ENCODE measurements around the gene DUSP18.
"Not testable (repeated sequence)": the region's sequence is repeated elsewhere in the genome, so short reads cannot be mapped to it uniquely, and the experiment has no call there.

The DUSP18 gene
- 17.6 to 25.5 (median 22.8) reads per million in 4 experiments for total RNA-seq

GRCh38 chr22:30667494-30668385 lies at the start of gene DUSP18:
DUSP18 (minus strand) TSS chr22:30667875; CDS start chr22:30664003, 3,872 bp downstream.
- DNase-seq = peak; percentile 92

- no peak for DNase-seq
These were observed 46.4 kb upstream of the DUSP18 start for GRCh38 chr22:30714062-30714461.

DNA sequence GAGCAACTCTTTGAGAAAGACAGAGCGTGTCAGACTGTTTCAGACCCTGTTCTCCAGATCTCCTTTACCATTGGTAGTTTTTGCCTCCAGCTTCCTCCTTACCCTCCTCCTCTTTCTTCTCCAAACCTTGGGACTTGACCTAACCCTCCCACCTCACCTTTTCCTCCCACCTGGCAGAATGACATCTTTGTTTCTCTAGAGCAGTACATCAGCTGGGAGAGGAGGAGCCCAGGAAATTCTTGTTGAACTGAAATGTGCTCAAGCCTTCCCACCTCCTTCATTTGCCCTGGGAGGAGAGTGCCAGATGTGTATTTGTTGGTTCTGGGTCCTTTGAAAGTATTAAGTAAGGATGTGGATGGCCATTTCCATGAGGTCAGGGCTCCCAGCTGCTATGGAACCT lies 44.4 kb upstream of the DUSP18 start:
- no peak for DNase-seq

DNA sequence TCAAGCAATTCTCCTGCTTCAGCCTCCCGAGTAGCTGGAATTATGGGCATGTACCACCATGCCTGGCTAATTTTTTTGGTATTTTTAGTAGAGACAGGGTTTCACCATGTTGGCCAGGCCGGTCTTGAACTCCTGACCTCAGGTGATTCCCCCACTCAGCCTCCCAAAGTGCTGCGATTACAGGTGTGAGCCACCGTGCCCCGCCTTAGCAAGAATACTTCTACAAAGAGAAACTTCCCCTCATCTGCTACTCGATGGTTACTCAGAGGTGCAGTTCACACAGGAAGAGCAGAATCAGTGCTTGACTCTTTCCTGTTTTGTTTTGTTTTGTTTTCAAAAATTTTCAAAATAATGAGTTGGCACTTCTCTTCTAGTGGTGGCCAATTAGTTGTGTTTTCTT lies 42.3 kb upstream of the DUSP18 start:
- not testable (repeated sequence) for DNase-seq

DNA sequence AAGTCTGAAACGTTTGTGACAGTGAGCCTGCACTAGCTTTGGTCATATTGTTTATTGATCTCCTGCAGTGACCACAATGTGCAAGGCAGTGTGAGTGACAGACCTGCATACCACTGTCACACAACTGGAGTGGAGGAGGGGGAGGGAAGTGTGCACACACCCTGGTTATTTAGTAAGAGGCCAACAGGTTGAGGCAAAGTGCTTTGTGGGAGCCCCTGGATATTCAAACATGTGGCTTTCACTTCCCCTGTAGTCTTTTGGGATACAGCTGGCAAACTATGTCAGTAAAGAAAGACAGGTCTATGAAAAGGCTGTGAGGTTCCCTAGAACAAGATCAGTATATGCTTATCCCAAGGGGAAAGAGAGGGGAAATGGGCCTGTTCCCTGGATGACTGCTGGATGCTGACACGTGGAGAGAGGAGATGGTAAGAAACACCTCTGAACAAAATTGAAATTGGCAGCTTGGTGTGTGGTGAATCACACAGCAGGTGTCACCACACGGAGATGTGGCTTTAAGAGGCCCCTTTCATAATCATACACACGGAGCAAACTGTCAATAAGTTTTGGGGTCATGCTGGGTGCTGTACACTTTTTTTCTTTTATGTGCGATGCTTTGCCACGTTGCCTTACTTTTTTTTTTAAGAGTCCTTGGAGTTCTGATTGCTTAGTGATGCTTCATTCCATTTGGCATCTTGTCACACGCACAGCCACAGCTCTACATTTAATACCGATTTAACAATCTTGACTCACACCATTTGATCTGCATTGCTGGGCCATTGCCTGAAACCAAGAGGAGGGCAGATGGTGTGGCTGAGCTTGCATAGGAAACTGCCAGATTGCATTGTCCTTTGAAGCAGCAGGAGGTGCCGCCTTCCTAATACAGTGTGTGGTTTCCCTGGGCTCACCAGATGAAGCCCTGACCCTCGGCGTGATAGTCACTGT lies 38.3 kb upstream of the DUSP18 start:
- DNase-seq = no peak

DNA sequence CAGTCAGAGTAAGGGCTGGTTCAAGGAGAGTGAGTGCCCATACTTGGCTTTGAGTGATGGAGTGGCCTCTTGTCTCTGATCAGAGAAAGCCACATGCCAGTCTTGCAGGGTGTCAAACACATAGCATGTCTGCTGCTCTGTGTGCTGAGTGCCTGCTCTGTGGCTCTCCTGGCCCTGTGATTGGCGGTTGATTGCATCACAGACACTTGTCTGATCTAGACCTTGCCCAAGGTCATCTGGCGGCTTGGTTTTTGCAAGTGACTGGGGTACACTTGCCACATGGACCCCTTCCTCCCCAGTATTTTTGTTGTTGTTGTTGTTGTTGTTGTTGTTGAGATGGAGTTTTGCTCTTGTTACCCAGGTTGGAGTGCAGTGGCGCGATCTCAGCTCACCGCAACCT lies 37.3 kb upstream of the DUSP18 start:
- DNase-seq = no peak

- DNase-seq = no peak
These were observed 35.2 kb upstream of the DUSP18 start for GRCh38 chr22:30702856-30703255.

DNA sequence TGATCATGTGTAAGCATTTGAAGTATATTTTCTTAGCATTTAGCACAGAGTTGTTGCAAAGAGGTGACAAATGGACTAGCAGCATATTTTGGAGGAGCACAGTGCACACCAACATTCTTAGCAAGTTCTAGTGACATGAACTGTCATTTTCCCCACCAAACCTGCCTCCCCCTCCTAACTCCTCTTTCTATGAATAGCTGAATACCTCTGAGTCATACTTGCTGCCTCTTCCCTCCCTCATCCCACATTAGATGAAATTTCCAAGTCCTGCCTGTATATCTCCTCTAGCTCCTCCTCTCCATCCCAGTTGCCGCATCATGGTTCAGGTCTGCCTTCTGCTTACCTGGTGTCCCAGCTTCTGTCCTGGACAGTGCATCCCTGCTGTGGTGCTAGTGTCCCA lies 34.2 kb upstream of the DUSP18 start:
- no peak for DNase-seq

GRCh38 chr22:30697975-30698374 lies 30.3 kb upstream of the DUSP18 start:
- DNase-seq = no peak

GRCh38 chr22:30695871-30696655 lies 28.4 kb upstream of the DUSP18 start:
- no peak for DNase-seq

DNA sequence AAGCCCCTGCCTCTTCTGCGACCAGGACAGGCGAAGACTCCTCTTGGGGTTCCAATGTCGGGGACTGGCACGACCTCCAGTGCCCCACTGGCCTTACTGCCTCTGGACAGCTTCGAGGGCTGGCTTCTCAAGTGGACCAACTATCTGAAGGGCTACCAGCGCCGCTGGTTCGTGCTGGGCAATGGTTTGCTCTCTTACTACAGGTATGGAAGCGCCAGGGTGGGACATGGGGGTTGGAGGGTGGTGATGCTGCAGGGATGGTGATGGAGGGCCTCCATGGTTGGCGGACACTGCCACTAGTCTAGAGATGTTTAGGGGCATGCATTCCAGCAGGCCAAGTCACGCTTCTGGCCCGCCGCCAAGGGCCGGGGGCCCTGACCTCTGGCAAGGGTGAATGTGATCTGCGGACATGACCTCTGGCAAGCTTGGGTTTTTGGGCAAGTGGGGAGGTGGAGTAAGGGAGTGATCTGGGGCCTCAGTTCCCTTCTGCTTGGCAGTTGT lies 27.7 kb upstream of the DUSP18 start:
- DNase-seq = no peak

- DNase-seq = no peak
These were observed 27.1 kb upstream of the DUSP18 start, which contains the start of gene OSBP2 for GRCh38 chr22:30694640-30695350. OSBP2 (plus strand) TSS chr22:30694874; CDS start chr22:30694910, 36 bp downstream.

- DNase-seq = peak; percentile 23
These were observed 26.5 kb upstream of the DUSP18 start for GRCh38 chr22:30694171-30694639.

GRCh38 chr22:30691204-30691603 lies 23.5 kb upstream of the DUSP18 start:
- DNase-seq = no peak

GRCh38 chr22:30689622-30690021 lies 21.9 kb upstream of the DUSP18 start:
- no peak for DNase-seq

- no peak for DNase-seq
These were observed 19.7 kb upstream of the DUSP18 start for GRCh38 chr22:30687358-30687757.

DNA sequence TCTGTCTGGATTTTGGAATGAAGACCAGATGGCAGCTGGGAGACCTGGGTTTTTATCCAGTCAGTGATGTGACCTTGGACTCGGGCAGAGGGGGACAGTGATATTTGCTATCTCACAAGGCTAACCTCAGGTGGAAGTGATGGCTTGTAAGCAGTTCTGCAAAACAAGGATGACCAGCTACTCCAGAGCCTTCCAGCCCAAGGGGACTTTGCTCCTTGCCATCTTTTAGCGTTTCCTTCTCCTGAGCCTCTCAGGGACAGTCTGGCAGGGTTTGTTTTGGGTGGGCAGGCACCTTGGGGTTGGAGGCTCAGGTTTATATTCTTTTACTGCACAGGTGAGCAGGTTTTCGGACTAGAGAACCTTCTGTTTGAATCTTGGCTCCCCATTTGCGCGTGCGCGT lies 17.5 kb upstream of the DUSP18 start:
- DNase-seq = no peak

DNA sequence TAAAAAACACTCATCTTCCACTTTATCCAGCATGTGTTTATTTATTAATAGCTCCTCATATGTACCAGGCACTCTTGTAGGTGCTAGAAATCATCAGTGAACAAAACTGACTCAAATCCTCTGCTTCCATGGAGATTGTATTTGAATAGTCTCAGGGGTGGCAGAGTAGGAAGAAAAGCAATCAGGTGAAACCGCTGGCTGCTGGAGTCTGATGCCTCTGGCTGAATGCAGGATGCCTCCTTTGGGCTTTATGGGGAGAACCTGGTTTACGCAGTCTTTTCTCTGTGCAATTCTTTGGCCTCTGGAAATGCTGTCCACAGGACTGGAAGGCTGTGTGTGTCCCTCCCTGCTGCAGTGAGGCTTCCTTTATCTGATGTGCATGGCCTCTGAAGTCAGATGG lies 14.2 kb upstream of the DUSP18 start:
- no peak for DNase-seq

- DNase-seq = no peak
These were observed 13.5 kb upstream of the DUSP18 start for GRCh38 chr22:30680991-30681770.

DNA sequence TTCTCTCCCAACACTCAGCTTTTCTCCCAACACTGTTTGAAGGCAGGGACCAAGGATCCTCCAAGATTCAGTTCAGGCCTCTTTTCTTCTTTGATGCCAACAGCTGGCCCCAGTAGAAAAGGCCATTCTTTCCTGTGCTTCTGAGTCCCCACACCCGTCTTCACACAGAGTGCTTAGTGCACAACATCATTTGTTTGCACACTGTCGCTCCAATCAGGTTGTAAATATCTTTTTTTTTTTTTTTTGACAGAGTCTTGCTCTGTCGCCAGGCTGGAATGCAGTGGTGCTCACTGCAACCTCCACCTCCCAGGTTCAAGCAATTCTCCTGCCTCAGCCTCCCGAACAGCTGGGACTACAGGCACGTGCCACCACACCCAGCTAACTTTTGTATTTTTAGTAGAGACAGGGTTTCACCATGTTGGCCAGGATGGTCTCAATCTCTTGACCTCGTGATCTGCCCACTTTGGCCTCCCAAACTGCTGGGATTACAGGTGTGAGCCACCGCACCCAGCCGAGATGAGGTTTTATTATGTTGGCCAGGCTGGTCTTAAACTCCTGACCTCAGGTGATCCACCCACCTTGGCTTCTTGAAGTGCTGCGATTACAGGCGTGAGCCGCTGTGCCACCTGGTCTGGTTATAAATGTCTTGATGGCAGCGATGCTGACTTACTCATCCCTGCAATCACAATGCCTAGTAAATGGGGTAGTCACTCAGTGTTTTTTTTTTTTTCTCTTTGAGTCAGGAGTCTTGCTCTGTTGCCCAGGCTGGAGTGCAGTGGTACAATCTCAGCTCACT lies 12.4 kb upstream of the DUSP18 start:
- not testable (repeated sequence) for DNase-seq

Data from effector CD8-positive, alpha-beta T cell (primary cell).